ENCODE data around the gene REM1. TPM values are rescaled to one million over a fixed set of nuclear protein-coding genes. Genes with fewer than 3 reads are reported as not detected.
"Not testable (repeated sequence)": the region's sequence is repeated elsewhere in the genome, so short reads cannot be mapped to it uniquely, and the experiment has no call there.

Gene REM1, protein sequence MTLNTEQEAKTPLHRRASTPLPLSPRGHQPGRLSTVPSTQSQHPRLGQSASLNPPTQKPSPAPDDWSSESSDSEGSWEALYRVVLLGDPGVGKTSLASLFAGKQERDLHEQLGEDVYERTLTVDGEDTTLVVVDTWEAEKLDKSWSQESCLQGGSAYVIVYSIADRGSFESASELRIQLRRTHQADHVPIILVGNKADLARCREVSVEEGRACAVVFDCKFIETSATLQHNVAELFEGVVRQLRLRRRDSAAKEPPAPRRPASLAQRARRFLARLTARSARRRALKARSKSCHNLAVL
- not detected for total RNA-seq

DNA sequence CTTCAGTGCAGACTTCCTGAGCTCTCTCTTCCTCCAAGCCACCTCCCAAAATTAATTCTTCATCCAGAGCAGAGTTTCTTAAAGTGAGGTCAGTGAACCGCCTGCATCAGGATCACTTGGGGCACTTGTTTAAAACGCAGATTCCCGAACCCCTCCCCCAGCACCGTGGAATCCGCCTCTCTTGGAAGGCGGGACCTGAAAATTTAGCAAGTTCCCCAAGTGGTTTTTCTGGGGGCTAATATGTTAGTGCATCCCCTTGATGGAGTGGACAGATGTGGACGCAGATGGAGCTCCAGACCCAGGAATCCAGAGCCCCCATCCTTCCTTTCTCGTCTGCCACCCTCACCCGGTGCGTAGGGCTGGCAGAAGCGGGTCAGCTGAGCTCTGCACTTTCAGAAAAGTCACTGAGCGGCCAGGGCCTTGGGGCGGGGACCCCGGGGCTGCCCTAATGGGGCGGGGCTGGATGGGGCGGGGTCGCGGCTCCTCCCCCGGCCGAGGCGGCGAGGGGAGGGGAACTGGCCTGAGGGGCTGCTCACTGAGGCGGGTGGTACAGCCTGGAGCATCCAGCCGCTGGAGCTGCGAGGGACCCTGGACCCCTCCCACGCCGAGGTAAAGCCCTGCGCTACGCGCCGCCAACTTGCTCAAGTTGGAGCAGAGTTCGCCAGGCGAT, at the start of gene REM1, which contains the start of gene DEFB124:
TSS of gene REM1 (plus strand) at position 531 of the 670 bp plus-strand sequence. CDS start 1,158 bp downstream, outside the sequence.
TSS of gene DEFB124 (minus strand) at position 370 of the 670 bp plus-strand sequence. CDS start 2,114 bp downstream, outside the sequence.
- ChIA-PET CTCF (interaction anchor here (1.5 to 2.2 kb wide), 2 partner anchors 15 to 28 kb away, joined by 3 to 8 read pairs; no protein-coding TSS in a partner anchor), POLR2A (no interaction called here)

GRCh38 chr20:31425797-31426196, 49.3 kb upstream of the REM1 start:
- CTCF ChIA-PET = no interaction called here

DNA sequence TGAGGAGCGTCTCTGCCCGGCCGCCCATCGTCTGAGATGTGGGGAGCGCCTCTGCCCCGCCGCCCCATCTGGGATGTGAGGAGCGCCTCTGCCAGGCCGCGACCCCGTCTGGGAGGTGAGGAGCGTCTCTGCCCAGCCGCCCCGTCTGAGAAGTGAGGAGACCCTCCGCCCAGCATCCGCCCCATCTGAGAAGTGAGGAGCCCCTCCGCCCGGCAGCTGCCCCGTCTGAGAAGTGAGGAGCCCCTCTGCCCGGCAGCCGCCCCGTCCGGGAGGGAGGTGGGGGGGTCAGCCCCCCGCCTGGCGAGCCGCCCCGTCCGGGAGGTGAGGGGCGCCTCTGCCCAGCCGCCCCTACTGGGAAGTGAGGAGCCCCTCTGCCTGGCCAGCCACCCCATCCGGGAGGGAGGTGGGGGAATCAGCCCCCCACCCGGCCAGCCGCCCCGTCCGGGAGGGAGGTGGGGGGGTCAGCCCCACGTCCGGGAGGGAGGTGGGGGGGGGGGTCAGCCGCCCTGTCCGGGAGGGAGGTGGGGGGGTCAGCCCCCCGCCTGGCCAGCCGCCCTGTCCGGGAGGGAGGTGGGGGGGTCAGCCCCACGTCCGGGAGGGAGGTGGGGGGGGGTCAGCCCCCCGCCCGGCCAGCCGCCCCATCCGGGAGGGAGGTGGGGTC, 48.1 kb upstream of the REM1 start:
- POLR2A ChIA-PET, CTCF ChIA-PET: not testable (repeated sequence)

More at GRCh38 chr20:31425797-31426196, 49.3 kb upstream of the REM1 start:
- POLR2A ChIA-PET = no interaction called here

DNA sequence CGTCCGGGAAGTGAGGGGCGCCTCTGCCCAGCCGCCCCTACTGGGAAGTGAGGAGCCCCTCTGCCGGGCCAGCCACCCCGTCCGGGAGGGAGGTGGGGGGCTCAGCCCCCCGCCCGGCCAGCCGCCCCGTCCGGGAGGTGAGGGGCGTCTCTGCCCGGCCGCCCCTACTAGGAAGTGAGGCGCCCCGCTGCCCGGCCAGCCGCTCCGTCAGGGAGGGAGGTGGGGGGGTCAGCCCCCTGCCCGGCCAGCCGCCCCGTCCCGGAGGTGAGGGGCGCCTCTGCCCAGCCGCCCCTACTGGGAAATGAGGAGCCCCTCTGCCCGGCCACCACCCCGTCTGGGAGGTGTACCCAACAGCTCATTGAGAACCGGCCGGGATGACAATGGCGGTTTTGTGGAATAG, 47.5 kb upstream of the REM1 start:
- POLR2A ChIA-PET, CTCF ChIA-PET: not testable (repeated sequence)

DNA sequence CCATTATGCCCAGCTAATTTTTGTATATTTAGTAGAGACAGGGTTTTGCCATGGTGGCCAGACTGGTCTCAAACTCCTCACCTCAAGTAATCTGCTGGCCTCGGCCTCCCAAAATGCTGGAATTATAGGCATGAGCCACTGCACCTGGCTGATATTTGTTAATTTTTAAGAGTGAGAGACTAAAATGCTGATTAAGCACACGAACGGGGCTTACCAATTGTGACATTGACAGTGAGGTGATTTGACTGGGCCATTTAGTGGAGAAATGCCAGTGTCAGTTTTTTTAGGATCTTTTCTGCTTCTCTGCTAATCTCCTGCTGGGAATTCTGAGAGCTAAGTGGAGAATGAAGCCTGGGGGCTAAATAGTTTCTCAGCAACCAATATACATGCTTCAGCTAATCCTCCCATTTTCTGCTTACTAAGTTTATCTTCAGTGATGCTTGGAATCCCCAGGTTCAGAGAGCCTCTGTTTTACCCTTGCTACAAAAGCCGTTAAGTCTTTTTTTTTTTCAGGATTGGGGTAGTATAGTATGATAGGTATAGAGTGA, 44.4 kb upstream of the REM1 start:
- ChIA-PET CTCF (no interaction called here), POLR2A (no interaction called here)

DNA sequence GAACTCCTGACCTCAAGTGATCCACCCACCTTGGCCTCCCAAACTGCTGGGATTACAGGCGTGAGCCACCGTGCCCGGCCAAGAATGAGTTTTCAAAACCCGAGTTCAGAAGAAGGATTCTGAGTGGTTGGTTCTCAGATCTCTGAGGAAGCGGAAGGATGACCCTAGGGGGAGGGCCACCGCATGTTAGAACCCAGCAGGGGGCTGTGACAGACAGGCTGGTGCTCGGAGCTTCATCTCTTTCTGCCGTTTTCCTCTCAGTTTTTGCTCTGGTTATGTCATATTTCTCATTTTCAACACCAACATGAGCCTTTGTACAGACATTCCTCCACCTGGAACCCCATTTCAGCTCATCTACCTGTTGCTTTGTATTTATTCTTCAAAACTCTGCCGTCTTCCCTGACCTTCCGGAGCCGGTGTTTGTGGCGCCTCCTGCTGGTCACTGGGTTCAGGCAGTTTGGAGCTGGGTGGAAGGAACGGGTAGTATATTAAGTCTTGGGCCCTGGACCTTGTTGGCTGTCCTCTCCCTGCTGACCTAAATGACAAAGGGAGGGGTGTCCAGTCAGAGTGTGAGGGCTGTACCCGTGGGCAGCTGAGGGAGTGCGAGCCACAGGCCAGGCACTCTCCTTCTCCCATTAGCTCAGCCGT, 35.0 kb upstream of the REM1 start, which contains the start of gene DEFB123:
TSS of gene DEFB123 (plus strand) at position 621 of the 648 bp plus-strand sequence. CDS start 67 bp downstream, outside the sequence.
- ChIA-PET POLR2A (no interaction called here), CTCF (no interaction called here)

DNA sequence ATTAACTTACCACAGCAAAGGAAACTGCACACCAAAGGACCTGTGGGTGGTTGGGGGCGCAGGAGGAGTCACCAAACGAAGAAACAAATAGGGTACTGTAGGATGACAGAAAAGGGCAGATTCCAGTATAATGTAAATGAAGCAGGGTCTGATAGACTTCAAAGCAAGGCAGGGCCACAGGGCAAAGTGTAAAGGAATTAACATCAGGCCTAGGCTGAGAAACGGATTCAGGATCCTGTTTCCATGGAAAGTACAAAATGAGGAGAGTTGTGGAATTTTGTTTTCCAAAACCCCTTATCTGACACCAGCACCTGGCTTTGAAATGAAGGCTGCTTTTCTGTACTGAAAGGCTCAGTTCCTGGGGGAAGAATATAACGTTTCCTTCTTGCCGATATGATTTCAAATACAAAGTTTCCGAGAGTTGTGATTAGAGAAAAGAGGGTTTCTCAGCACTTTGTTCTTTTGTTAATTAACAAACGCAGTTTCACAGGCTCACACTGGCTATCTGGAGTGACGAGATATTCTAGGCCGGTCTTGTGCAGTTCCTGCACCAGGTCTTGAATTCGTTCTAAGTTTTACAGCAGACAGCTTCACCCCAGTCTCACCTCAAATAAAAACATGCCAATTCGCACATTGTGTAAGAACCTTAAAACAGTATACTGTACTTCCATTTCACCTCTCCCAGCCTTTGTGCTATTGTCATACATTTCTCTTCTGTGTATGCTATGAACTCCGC, 28.8 kb upstream of the REM1 start:
- POLR2A ChIA-PET = no interaction called here
- CTCF ChIA-PET = no interaction called here

DNA sequence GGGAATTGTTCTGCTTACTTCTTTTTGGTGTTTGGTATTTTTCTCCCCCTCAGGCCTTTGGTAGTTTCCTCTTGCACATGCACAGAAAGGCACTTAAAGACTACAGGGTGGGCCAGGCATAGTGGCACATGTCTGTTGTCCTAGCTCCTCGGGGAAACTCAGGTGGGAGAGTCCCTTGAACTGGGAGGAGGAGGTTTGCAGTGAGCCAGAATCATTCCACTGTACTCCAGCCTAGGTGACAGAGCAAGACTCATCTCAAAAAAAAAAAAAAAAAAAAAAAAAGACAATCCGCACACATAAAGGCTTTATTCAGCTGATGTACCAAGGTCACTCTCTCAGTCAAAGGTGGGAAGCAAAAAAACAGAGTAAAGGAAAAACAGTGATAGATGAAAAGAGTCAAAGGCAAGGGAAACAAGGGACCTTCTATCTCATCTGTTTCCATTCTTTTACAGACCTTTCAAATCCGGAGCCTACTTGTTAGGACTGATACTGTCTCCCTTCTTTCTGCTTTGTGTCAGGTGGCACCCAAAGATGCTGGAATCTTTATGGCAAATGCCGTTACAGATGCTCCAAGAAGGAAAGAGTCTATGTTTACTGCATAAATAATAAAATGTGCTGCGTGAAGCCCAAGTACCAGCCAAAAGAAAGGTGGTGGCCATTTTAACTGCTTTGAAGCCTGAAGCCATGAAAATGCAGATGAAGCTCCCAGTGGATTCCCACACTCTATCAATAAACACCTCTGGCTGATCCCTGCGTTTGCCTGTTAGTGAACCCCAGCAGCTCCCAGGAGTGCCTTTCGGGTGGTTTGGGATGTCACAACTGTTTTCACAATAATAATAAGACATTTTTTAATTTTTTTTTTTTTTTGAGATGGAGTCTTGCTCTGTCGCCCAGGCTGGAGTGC, 25.3 kb upstream of the REM1 start:
- ChIA-PET POLR2A (no interaction called here), CTCF (interaction anchor here (1.0 kb wide), 1 partner anchor 11 kb away, joined by 4 read pairs; no protein-coding TSS in a partner anchor)

- CTCF ChIA-PET = no interaction called here
These were observed 22.5 kb upstream of the REM1 start for GRCh38 chr20:31452575-31452974.

GRCh38 chr20:31454361-31454760, 20.7 kb upstream of the REM1 start:
- ChIA-PET POLR2A (interaction anchor here (0.6 kb wide), 1 partner anchor 128 kb away, joined by 4 read pairs; no protein-coding TSS in a partner anchor), CTCF (interaction anchor here (0.7 kb wide), 1 partner anchor 541 kb away, joined by 3 read pairs; no protein-coding TSS in a partner anchor)

More at GRCh38 chr20:31452575-31452974, 22.5 kb upstream of the REM1 start:
- POLR2A ChIA-PET = no interaction called here

DNA sequence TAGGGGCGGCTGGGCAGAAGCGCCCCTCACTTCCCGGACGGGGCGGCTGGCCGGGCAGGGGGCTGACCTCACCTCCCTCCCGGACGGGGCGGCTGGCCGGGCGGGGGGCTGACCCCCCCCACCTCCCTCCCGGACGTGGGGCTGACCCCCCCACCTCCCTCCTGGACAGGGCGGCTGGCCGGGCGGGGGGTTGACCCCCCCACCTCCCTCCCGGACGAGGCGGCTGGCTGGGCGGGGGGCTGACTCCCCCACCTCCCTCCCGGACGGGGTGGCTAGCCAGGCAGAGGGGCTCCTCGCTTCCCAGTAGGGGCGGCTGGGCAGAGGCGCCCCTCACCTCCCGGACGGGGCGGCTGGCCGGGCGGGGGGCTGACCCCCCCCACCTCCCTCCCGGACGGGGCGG, 4.1 kb upstream of the REM1 start:
- POLR2A ChIA-PET, CTCF ChIA-PET: not testable (repeated sequence)

- POLR2A ChIA-PET = no interaction called here
- CTCF ChIA-PET = no interaction called here
These were observed 2.4 kb upstream of the REM1 start for GRCh38 chr20:31472395-31473330.

DNA sequence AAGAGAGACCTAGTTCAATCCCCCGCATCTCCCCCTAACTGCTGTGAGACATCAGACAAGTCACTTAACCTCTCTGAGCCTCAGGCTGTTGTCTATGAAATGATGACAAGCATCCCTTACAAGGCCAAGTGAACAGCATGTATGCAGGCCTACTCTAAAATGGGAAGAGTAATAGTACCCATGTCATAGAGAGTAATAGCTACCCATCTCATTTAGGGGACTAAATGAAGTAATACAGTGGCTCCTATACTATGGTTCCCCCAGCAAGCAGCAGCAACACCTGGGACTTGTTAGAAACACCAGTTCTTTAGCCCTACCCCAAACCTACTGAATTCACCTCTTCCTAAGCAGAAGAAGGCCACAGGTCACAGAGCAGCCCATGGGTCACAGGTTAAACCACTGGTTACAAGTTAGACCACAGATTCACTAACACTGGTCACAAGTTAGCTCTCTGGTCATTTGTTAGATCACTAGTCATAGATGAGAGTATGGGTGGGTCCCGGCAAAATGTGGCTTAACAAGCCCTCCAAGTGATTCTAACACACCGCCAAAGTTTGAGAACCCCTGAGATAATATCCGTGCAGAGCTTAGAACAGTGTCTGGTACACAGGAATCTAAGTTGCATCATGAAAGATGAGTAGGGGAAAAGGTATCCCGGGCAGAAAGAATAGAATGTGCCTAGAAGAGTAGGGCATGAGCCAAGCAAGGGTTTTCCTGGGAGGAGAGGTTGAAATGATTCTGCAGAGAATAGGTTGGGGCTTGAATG, 1.6 kb upstream of the REM1 start:
- POLR2A ChIA-PET = no interaction called here

DNA sequence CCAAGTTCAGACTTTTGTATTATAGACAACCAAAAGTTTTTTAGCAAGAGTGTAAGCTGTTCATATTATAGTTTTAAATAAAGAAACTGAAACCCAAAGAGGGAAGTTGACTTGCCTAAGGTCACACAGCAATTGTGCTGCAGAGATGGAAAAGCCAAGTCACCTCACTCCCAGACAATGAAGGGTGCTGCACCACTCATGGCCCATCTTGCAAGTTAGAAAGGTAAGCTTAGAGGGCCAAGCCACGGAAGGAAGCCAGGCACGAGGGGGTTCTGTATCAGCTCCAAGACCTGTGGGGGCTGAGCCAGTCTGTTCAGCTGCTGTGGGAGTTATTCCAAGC, 1.0 kb upstream of the REM1 start:
- ChIA-PET POLR2A (no interaction called here), CTCF (interaction anchor here (2.2 kb wide), 1 partner anchor 29 kb away, joined by 8 read pairs; no protein-coding TSS in a partner anchor)

More for the DNA sequence above, 1.6 kb upstream of the REM1 start:
- CTCF ChIA-PET = no interaction called here

DNA sequence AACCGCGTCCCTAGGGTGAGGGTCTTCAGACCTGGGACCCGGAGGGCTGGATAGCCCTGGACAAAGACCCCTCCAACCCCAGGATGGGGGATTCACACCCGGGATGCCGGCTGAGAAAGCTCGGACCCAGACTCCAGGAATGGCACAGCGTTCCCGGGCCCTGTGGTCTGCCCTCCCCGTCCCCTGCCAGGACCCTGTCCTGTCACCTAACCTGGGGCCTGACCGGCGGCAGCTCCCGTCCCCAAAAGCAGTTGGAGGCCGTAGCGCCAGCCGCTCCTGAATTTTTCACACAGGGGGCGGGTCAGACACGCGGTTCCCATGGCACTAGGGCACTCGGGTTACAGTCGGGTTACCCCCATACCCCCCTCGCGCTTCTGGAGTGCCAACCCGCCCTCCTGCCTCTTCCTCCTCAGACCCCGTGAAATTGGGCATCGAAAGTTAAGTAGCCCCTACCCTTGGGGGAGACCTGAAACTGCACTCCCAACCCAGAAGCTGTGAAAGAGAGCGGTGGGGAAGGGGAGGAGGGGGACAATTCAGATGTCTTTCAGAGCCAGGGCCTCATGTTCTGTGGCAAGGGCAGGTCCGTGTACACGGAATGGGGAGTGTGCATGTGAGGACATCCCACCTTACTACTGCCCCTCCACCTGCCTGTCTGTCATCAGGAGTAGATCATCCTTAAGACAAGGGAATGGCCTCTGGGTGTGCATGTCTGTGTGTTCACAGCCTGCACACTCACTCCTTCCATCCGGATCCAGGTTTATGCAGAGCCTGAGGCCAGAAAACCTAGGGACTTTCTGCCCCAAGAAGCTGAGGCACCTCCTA, 595 bp downstream of the REM1 start:
- POLR2A ChIA-PET = no interaction called here
- CTCF ChIA-PET = interaction anchor here (0.8 to 2.2 kb wide), 3 partner anchors 16 to 27 kb away, joined by 3 to 8 read pairs (median 3); no protein-coding TSS in a partner anchor
